Natural killer cell (primary cell): ENCODE measurements around the gene LACRT. TPM values are rescaled to one million over a fixed set of nuclear protein-coding genes. Genes with fewer than 3 reads are reported as not detected.

Experiments used
- ATAC-seq, 3 donors: fragments of 150-1000 bp in 2 of 3; fragments of 200-7000 bp in 1 of 3; cut with Tn5 transposase; 1 replicate in 1 of 3; 2 replicates in 2 of 3; pipeline ENCODE4 v1.10.0; 2021; ENCODE audit warnings: mild to moderate bottlenecking in 2 of 3, moderate library complexity in 2 of 3
- DNase-seq, 2 donors: peaks; one replicate each; pipeline versions ENCODE4 v3.0.0 to v3.0.0-alpha.2; 2013 to 2021; ENCODE audit warnings: mixed read lengths in 1 of 2
- H3K27ac ChIP-seq: one replicate; pipeline ENCODE4 v1.5.1; 2013; ENCODE audit warnings: mild to moderate bottlenecking, low read length
- H3K27me3 ChIP-seq: one replicate; pipeline ENCODE4 v1.6.1; 2013; ENCODE audit warnings: low read length; ENCODE audit not compliant: control insufficient read depth, insufficient read depth
- H3K36me3 ChIP-seq: one replicate; pipeline ENCODE4 v1.6.1; 2013; ENCODE audit warnings: low read length; ENCODE audit not compliant: control insufficient read depth, insufficient read depth
- H3K4me1 ChIP-seq: one replicate; pipeline ENCODE4 v1.6.1; 2013; ENCODE audit warnings: low read length; ENCODE audit not compliant: control insufficient read depth, insufficient read depth
- H3K4me3 ChIP-seq: one replicate; pipeline ENCODE4 v1.5.1; 2013; ENCODE audit warnings: low read length
- H3K9me3 ChIP-seq: one replicate; pipeline ENCODE4 v1.6.1; 2013; ENCODE audit warnings: low read length; ENCODE audit not compliant: control insufficient read depth, insufficient read depth
- H3K27ac Mint-ChIP-seq, 2 donors: one replicate each; pipeline ENCODE4 v1.8.0; 2022; ENCODE audit warnings: mild to moderate bottlenecking in 2 of 2, mixed read lengths in 2 of 2, moderate library complexity in 1 of 2
- H3K27me3 Mint-ChIP-seq, 2 donors: one replicate each; pipeline ENCODE4 v1.8.0; 2022; ENCODE audit warnings: low read depth in 2 of 2, mixed read lengths in 2 of 2
- H3K36me3 Mint-ChIP-seq: one replicate; pipeline ENCODE4 v1.8.0; 2022; ENCODE audit warnings: mixed read lengths
- H3K4me1 Mint-ChIP-seq, 2 donors: one replicate each; pipeline ENCODE4 v1.8.0; 2022; ENCODE audit warnings: mixed read lengths in 2 of 2
- H3K4me3 Mint-ChIP-seq: one replicate; pipeline ENCODE4 v1.8.0; 2022; ENCODE audit warnings: mild to moderate bottlenecking, moderate library complexity, mixed read lengths
- H3K9me3 Mint-ChIP-seq, 2 donors: one replicate each; pipeline ENCODE4 v1.8.0; 2022; ENCODE audit warnings: mixed read lengths in 2 of 2
- CTCF ChIP-seq: fragments of 200-600 bp; IDR thresholded peaks from one replicate; pipeline ENCODE4 v1.8.0; 2022; ENCODE audit warnings: antibody characterized with exemption
- WGBS: methylation state at CpG from one replicate; pipeline ENCODE4 v1.1.7; 2013; ENCODE audit warnings: missing lambda C conversion rate; ENCODE audit not compliant: insufficient coverage; 5-methylcytosine and 5-hydroxymethylcytosine counted together
- intact Hi-C: fragments of 100-400 bp; cut with micrococcal nuclease; formaldehyde crosslinking; loops from one replicate; pipeline ENCODE4 v1.14.2; 2022
- total RNA-seq, 4 donors: library from RNA; stranded (reverse); fragments of 120-200 nt in 1 of 4; gene quantifications; one replicate each; pipeline versions ENCODE4 v1.2.3 to v1.2.4, GENCODE V29; 2013 to 2022

LACRT gene
- total RNA-seq, 3 donors from 2014 or later (not counting 1 experiment from before 2014, with no cell fraction given), result not detected

GRCh38 chr12:54612225-54612750 lies 22.4 kb downstream of the LACRT start:
- DNase-seq (no peak), ATAC-seq (no peak)
- Histone ChIP-seq H3K36me3 (no peaks in the 10 kb centered on the region), H3K4me1 (no peaks in the 10 kb centered on the region), H3K4me3 (no peak overlapping the region), H3K9me3 (no peaks in the 10 kb centered on the region), H3K27me3 (no peaks in the 10 kb centered on the region), H3K27ac (no peak overlapping the region)
- H3K4me1 Mint-ChIP-seq, result peaks cover 0 to 7% of the 10 kb centered on the region in 2 donors
- intact Hi-C loops, result no loop called here
- H3K27me3 Mint-ChIP-seq, result peaks cover 23 to 24% of the 10 kb centered on the region in 2 donors
- 80% methylated on average over 1 of the region's 1 CpG for WGBS
- no peaks in the 10 kb centered on the region for H3K36me3 Mint-ChIP-seq
- H3K4me3 Mint-ChIP-seq, result no peak overlapping the region
- no peak overlapping the region for H3K27ac Mint-ChIP-seq
- no peak for TF ChIP-seq CTCF
- H3K9me3 Mint-ChIP-seq, result no peaks in the 10 kb centered on the region

GRCh38 chr12:54611715-54612149 lies 23.0 kb downstream of the LACRT start:
- Histone ChIP-seq H3K27me3 (no peaks in the 10 kb centered on the region), H3K4me1 (no peaks in the 10 kb centered on the region), H3K9me3 (no peaks in the 10 kb centered on the region), H3K27ac (no peak overlapping the region), H3K36me3 (no peaks in the 10 kb centered on the region), H3K4me3 (no peak overlapping the region)
- whole genome bisulfite sequencing, result 94% methylated on average over 3 of the region's 3 CpGs
- intact Hi-C loops, result no loop called here
- Mint-ChIP-seq H3K27me3 (peaks cover 22 to 24% of the 10 kb centered on the region in 2 donors), H3K36me3 (no peaks in the 10 kb centered on the region), H3K4me3 (no peak overlapping the region), H3K27ac (no peak overlapping the region), H3K9me3 (no peaks in the 10 kb centered on the region), H3K4me1 (peaks cover 0 to under 1% of the 10 kb centered on the region in 2 donors)
- ATAC-seq, result no peak
- TF ChIP-seq CTCF, result no peak
- no peak for DNase-seq

GRCh38 chr12:54608769-54609168 lies 25.9 kb downstream of the LACRT start:
- no peaks in the 10 kb centered on the region for H3K36me3 Mint-ChIP-seq

More at GRCh38 chr12:54608769-54609168, 25.9 kb downstream of the LACRT start:
- intact Hi-C loops, result no loop called here
- no peaks in the 10 kb centered on the region for H3K9me3 ChIP-seq
- Mint-ChIP-seq H3K27ac (no peak overlapping the region), H3K4me1 (no peaks in the 10 kb centered on the region), H3K27me3 (peaks cover 14 to 17% of the 10 kb centered on the region in 2 donors), H3K9me3 (no peaks in the 10 kb centered on the region), H3K4me3 (no peak overlapping the region)
- TF ChIP-seq CTCF, result no peak
- H3K36me3 ChIP-seq, result no peaks in the 10 kb centered on the region
- 79% methylated on average over 2 of the region's 2 CpGs for WGBS
- H3K27me3 ChIP-seq, result no peaks in the 10 kb centered on the region
- DNase-seq (no peak), ATAC-seq (no peak)
- no peak overlapping the region for H3K4me3 ChIP-seq
- no peak overlapping the region for H3K27ac ChIP-seq
- H3K4me1 ChIP-seq, result no peaks in the 10 kb centered on the region
